KOPT-K1 (cell line): ENCODE measurements around the gene USP16.
"Not testable (repeated sequence)": the region's sequence is repeated elsewhere in the genome, so short reads cannot be mapped to it uniquely, and the experiment has no call there.

ENCODE experiments used
- H3K27ac ChIP-seq: fragments of 200-600 bp; sonication (generic); 2 replicates; pipeline ENCODE4 v1.5.1; 2016; ENCODE audit warnings: antibody characterized with exemption, mild to moderate bottlenecking, low read depth, low read length; ENCODE audit not compliant: poor library complexity, severe bottlenecking
- H3K36me3 ChIP-seq: fragments of 200-600 bp; sonication (generic); 2 replicates; pipeline ENCODE4 v1.5.1; 2017; ENCODE audit warnings: antibody characterized with exemption, mild to moderate bottlenecking, low read length, moderate library complexity; ENCODE audit not compliant: insufficient read depth
- H3K9me3 ChIP-seq: fragments of 200-600 bp; sonication (generic); 2 replicates; pipeline ENCODE4 v1.5.1; 2017; ENCODE audit warnings: antibody characterized with exemption, low read length, mild to moderate bottlenecking; ENCODE audit not compliant: insufficient read depth, poor library complexity, severe bottlenecking

Gene USP16

GRCh38 chr21:29011236-29011635 is 13.2 kb upstream of the USP16 start:
- H3K27ac ChIP-seq, H3K9me3 ChIP-seq: not testable (repeated sequence)
- H3K36me3 ChIP-seq: peaks cover 21% of the 10 kb centered on the region

DNA sequence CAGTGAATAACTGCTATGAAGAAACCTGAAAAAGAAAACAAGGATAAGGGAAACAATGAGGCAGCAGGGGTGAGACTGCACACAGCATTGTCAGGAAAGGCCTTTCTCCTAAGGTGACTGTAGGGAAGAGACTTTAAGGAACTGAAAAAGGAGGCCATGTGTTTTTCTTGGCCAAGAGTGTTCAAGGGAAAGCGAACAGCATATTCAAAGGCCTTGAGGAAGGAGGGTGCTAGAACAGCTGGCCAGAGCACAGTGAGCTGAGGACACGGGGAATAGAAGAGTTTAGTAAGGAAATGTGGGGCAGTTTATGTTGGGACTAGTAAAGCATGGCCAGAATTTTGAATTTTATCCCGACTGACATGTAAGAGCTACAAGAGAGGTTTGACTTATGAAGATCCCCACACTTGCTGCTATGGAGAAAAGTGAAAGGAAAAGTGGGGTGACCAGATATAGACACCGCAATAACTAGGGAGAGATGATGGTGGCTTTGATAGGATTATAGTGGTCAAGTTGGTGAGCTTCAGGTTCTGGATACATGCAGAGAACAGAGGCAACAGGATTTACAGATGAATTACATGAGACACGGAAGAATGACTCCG is 6.7 kb upstream of the USP16 start:
- no peaks in the 10 kb centered on the region for H3K9me3 ChIP-seq
- H3K27ac ChIP-seq: peak overlapping the region; percentile 93
- H3K36me3 ChIP-seq: no peaks in the 10 kb centered on the region

DNA sequence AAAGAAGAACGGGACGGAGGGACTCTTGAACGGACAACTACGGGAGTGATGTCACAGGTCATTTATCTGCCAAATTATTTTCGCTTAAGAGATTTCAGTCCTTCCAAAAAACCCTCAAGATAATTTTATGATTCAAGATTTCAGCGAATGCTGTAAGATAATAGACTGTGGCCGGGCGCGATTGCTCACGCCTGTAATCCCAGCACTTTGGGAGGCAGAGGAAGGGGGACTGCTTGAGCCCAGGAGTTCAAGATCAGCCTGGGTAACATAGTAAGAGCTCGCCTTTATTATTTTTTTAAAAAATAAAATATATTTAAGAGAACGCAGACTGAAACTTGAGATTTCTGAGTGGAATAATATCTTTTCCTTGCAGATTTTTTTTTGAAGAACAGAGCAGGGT is 5.9 kb upstream of the USP16 start:
- H3K27ac ChIP-seq: peak overlapping the region; percentile 93
- H3K36me3 ChIP-seq: no peaks in the 10 kb centered on the region
- H3K9me3 ChIP-seq: no peaks in the 10 kb centered on the region

DNA sequence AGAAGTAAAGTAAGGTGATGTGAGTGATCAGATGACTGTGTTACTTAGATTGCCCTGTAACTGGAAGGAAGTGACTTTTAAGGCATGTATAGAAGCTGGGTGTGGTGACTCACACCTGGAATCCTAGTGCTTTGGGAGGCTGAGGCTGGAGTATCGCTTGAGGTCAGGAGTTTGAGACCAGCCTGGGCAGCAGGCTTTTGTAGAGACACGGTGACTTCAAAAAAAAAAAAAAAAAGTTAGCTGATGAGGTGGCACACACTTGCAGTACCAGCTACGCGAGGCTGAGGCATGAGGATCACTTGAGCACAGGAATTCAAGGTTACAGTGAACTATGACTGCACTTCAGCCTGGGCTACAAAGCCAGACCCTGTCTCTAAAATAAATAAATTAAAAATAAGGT is 2.3 kb upstream of the USP16 start:
- Histone ChIP-seq H3K36me3 (no peaks in the 10 kb centered on the region), H3K27ac (no peak overlapping the region), H3K9me3 (no peaks in the 10 kb centered on the region)

DNA sequence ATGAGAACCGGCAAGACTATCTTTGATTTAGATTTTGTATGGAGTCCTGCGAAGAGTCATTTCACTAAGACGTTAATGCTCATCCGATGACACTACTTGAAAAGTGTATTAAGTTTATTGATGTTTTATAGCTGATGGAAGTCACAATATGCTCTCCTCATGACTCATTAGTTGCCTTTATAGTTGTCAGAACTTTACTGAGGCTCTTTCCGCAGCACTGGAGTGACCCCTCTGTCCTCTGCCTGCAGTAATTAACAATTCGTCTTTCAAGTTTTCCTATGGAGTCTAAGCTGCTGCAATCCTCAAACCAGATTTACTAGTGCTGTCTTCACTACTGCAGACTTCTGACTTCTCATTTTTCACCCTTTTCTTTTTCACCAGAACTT is 853 bp downstream of the USP16 start:
- Histone ChIP-seq H3K9me3 (no peaks in the 10 kb centered on the region), H3K27ac (peak overlapping the region; percentile 92), H3K36me3 (peaks cover 22% of the 10 kb centered on the region)

GRCh38 chr21:29029524-29029923 is 5.1 kb downstream of the USP16 start:
- no peaks in the 10 kb centered on the region for H3K9me3 ChIP-seq
- H3K27ac ChIP-seq: no peak overlapping the region
- H3K36me3 ChIP-seq: peaks cover 64% of the 10 kb centered on the region

- H3K27ac ChIP-seq: no peak overlapping the region
- no peaks in the 10 kb centered on the region for H3K9me3 ChIP-seq
- peaks cover 78% of the 10 kb centered on the region for H3K36me3 ChIP-seq
Observed at GRCh38 chr21:29030909-29031308, 6.4 kb downstream of the USP16 start.

- H3K27ac ChIP-seq: no peak overlapping the region
- H3K36me3 ChIP-seq: peaks cover 99% of the 10 kb centered on the region
- H3K9me3 ChIP-seq: no peaks in the 10 kb centered on the region
Observed at GRCh38 chr21:29033301-29033700, 8.8 kb downstream of the USP16 start.

DNA sequence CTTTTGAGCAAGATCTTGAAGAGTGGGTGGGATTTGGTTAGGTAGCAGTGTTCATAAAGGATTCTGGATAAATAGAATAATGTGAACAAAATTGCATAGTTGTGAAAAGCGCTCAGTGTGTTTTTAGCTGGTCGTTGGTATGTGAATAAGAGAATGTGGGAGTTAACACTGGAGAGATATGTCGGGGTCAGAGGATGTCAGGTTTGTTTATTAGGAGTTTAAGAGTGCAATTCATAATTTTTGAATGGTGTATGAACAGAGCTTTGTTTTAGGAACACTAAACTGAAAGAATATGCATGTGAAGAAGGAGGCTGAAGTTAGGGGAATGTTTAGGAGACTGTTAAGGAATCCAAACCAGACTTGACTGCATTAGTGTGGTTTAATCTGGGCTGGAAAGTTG is 9.4 kb downstream of the USP16 start:
- Histone ChIP-seq H3K9me3 (no peaks in the 10 kb centered on the region), H3K27ac (no peak overlapping the region), H3K36me3 (peaks cover 99% of the 10 kb centered on the region)

- H3K27ac ChIP-seq: no peak overlapping the region
- peaks cover 99% of the 10 kb centered on the region for H3K36me3 ChIP-seq
- H3K9me3 ChIP-seq: no peaks in the 10 kb centered on the region
Observed at GRCh38 chr21:29034678-29035077, 10.2 kb downstream of the USP16 start.

DNA sequence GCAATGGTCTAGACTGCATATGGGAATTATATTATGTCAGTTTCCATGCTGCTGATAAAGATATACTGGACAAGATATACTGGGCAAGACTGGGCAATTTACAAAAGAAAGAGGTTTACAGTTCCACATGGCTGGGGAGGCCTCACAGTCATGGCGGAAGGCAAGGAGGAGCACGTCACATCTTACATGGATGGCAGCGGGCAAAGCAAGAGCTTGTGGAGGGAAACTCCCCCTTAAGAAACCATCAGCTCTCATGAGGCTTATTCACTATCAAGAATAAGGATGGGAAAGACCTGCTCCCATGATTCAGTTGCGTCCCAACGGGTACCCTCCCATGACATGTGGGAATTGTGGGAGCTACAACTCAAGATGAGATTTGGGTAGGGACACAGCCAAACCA is 27.8 kb downstream of the USP16 start:
- Histone ChIP-seq H3K27ac (no peak overlapping the region), H3K9me3 (peaks cover 6% of the 10 kb centered on the region), H3K36me3 (peaks cover 100% of the 10 kb centered on the region)

GRCh38 chr21:29053011-29053553 is 28.6 kb downstream of the USP16 start:
- H3K36me3 ChIP-seq: peaks cover 99% of the 10 kb centered on the region
- no peak overlapping the region for H3K27ac ChIP-seq
- peaks cover 6% of the 10 kb centered on the region for H3K9me3 ChIP-seq

DNA sequence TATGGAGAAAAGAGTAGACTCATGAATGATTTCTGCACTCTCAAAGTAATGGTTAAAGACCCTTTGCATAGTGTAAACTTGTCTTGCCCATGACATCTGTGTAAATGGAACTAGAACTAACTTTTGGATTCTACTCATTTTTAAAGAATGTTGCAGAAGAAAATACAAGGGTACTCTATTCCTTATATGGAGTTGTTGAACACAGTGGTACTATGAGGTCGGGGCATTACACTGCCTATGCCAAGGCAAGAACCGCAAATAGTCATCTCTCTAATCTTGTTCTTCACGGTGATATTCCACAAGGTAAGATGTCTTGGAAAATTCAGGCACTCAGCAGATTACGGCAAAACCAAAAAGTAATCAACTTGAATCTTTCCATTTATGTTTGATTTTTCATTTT is 29.2 kb downstream of the USP16 start:
- H3K36me3 ChIP-seq: peaks cover 99% of the 10 kb centered on the region
- H3K9me3 ChIP-seq: peaks cover 6% of the 10 kb centered on the region
- no peak overlapping the region for H3K27ac ChIP-seq

GRCh38 chr21:29055080-29055479 is 30.6 kb downstream of the USP16 start:
- H3K27ac ChIP-seq: no peak overlapping the region
- peaks cover 99% of the 10 kb centered on the region for H3K36me3 ChIP-seq

DNA sequence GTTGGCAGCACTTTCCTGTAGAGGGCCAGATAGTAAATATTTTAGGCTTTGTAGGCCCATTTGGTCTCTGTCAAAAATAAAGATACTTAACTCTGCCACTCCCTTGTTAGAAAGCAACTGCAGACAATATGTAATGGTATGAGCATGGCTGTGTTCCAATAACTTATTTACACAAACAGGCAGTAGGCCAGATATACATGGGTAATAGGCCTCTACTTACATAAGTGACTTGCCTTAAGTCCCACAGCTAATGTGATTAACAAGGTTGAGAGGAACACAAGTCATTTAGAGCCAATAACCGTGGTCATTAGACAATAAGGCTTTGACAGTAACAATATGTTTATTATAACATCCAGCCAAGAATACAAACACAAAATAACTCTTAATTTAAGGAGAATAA is 31.5 kb downstream of the USP16 start:
- Histone ChIP-seq H3K27ac (no peak overlapping the region), H3K36me3 (peaks cover 99% of the 10 kb centered on the region), H3K9me3 (peaks cover 6% of the 10 kb centered on the region)

More at GRCh38 chr21:29055080-29055479, 30.6 kb downstream of the USP16 start:
- H3K9me3 ChIP-seq: peaks cover 6% of the 10 kb centered on the region

DNA sequence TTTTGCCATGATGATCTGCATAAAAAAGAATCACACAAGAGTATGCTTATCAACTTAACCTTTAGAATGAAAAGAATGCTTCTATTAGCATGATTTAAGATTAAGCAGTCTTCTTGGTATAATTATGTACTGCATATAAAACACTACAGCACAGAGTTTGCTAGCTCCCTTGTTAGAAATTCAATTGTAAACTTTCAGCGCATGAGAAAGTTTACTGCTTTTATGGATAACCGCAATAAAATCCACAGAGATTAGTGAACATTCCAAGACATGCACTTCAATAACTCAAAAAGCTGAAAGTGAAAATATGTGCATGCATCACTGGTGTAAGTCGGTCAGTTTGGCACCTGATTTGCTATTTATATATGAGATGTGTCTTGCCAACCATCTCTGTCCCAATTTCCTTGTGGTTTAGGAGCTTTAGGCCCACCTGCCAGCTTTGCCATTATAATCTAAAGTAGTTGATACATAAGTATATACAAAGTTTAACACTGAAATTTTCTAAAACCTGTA is 32.1 kb downstream of the USP16 start:
- Histone ChIP-seq H3K9me3 (peaks cover 6% of the 10 kb centered on the region), H3K36me3 (peaks cover 99% of the 10 kb centered on the region), H3K27ac (no peak overlapping the region)
